EL (cell line): ENCODE data around the gene MACROD2.

Experiments
- DNase-seq: peaks from one replicate; pipeline ENCODE4 v3.0.0-alpha.2; 2016

The MACROD2 gene

DNA sequence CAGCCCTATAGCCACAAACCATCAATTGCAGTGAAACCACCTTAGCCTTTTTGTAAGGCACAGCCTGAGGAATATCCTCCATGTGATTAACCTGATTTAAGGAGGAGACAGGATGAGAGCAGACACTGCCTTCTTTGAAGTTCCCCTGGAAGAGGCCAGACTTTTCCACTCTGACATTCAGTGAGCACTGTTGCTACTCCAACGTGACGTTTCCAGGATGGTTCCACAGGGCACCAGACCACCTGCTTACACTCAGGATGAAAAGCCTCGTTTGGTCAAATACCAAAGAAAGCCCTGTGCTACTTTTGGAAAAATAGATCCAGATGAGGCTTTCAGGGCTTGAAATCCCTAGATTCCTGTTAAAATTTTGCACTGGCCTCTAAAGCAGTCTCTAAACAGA is 1444.2 kb downstream of the MACROD2 start:
- DNase-seq = no peak

DNA sequence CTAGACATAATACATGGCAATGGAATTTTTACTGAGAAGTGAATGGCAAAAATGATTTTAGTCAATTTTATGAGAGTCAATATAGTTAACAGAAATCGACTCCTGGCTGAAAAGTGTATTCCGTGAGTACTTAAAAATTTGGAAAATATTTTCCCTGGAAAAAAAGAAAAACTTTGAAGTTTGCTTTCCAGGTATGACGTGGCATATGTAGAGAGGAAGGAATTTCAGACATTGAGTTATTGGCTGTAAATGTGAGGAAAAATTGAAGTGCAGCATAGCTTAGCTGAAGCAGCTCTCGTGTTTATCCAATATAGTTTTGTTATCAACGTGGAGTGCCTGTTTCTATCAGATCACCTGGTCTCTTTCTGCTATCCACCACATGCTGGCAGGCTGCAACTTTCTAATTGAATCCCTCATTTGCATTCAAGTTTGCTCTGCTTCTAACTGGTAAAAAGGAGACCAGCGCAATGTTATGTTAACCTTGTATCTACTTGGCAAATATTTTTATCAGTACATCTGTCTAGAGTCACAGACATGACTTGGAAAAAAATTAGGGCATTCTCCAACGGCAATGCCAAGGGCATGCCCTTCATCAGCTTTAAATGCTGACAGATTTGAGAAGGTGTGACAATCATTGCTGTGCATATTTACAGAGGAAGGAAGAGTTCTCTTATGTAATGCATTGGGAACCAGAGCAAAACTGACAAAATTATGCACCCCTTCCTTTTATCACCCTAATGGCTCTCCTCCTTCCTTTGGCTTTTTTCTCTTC is 1444.9 kb downstream of the MACROD2 start:
- no peak for DNase-seq

DNA sequence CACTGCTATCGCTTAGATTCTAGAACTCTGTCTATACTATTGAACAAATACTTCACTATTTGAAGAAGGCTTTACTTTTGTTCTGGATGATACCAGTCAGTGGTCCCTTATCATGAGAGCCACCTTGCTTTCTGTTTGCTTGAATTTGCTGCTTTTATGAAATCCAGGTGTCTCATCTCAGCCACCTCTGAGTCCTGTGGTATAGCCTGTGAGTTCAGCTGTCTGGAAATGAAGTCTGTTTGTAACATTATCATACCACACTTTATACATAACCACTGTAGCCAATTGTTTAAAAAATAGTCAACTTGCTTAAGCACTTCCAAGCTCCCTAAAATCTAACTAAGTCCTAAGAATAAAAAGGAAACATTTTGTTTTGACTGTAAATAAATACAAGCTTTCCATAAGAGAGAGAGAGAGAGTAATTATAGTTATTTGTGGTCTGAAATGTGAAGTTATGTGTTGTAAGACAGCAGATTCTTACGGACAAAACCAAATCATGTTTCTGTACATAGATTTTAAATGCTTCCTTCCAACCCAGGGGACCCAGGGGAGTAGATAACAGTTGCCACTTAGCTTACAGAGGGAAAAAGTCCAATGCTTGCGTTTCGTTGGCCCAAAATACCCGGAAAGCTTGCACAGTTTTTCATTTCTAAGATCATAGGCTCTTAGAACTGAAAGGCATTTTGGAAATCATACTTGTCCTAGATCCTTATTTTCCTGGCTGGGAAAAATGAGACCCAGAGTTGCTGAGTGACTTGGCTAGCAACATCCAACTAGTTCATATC is 1449.9 kb downstream of the MACROD2 start:
- no peak for DNase-seq

DNA sequence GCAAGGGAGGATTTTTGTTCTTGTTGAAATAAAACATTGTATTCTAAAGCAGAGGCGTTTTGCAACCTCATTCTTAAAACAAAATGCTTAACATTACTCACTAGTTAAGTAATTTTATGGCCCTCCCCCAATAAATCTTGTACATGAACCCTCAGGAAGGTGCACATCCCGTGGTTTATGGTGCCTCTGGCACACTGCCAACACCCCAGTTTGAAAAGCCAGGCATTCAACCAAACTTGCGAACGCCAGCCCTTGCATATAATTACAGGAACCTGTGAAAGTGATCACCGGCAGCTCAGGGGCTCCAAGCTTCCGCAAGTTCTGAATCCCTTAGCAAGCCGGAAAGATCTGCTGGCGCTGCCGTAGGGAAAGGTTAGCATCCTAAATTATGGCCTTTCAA is 1451.1 kb downstream of the MACROD2 start:
- DNase-seq = no peak

GRCh38 chr20:15447549-15447948 is 1452.2 kb downstream of the MACROD2 start:
- DNase-seq = no peak

GRCh38 chr20:15449061-15449460 is 1453.7 kb downstream of the MACROD2 start:
- no peak for DNase-seq

DNA sequence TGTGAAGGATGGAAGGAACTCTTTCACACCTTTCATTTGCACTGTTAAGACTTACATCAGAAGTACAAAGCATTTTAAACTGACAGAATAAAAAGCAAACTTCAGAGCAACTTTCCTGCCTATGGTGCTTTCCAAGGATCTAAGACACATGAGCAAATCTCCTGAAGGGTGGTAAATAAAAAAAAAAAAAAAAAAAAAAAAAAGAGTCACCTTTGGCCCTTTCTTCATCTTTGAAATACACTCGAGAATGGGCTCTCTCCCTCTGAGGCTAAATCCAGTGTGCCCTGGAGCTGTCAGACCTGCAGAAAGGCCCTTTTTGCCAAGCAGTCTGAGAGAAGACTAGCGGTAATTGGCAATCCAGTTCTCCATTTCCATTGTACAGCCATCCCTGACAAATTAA is 1455.9 kb downstream of the MACROD2 start:
- no peak for DNase-seq

DNA sequence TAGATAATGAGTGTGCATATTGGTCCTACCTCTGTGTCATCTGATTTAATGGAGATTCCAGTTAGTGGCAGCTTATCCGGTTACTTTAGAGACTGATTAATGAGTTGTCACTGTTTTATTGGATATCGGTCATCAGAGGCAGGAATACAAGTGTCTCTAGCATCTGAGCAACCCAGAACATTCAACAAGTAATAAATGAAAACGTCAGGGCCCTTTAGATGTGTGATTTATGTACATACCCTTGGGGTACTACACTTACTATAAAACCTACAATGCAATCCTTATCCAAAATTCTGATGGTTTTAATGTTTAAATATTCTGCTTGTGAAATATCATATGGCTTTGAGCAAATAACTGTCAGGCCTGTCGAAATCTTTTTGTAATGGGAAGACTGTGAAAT is 1460.0 kb downstream of the MACROD2 start:
- DNase-seq = no peak

DNA sequence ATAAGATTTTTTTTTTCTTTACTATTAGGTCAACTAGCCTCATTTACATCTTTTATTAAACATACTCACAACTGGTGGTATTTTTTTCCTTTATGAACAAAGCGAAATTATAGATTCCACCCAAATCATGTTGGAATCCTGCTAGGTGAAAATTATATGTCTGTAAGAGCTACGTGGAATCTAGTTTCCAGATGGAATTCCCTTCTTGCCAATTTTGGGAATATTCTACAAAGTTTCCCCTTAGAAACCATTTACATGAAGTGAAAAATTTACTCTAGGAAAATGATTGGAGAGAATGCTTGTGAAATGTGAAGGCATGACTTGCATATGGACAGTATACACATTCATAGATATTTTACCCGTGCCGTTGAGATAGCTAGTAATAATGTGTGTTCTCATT is 1466.6 kb downstream of the MACROD2 start:
- DNase-seq = no peak

- peak; percentile 14 for DNase-seq
Observed at GRCh38 chr20:15475483-15475882, 1480.2 kb downstream of the MACROD2 start.

GRCh38 chr20:15476186-15476585 is 1480.9 kb downstream of the MACROD2 start:
- DNase-seq = peak; percentile 2

- DNase-seq = no peak
Observed at GRCh38 chr20:15476781-15477180, 1481.5 kb downstream of the MACROD2 start.

- DNase-seq = no peak
Observed at GRCh38 chr20:15482525-15482924, 1487.2 kb downstream of the MACROD2 start.

- no peak for DNase-seq
Observed at GRCh38 chr20:15485519-15485918, 1490.2 kb downstream of the MACROD2 start.

GRCh38 chr20:15487030-15487429 is 1491.7 kb downstream of the MACROD2 start:
- peak; percentile 68 for DNase-seq

- peak; percentile 1 for DNase-seq
Observed at GRCh38 chr20:15487682-15488081, 1492.4 kb downstream of the MACROD2 start.

DNA sequence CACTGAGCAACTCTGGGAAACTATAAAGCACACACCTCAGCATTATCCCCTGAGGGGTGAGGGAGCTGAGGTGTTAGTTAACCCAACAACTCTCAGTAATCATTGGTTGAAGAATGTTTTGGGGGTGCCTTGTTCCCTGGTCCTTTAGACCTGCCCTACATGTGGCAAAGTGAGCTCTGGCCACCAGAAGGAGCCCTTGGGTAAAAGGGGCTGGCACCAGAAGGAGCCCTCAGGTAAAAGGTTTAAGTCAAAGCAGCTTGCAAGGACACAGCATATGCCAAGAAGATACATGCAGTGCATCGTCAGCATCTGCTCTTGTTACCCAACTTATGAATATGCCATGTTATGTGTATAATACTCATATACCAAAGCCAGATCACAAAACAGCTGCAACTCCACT is 1496.3 kb downstream of the MACROD2 start:
- peak; percentile 2 for DNase-seq

GRCh38 chr20:15494851-15495250 is 1499.5 kb downstream of the MACROD2 start:
- DNase-seq = no peak

DNA sequence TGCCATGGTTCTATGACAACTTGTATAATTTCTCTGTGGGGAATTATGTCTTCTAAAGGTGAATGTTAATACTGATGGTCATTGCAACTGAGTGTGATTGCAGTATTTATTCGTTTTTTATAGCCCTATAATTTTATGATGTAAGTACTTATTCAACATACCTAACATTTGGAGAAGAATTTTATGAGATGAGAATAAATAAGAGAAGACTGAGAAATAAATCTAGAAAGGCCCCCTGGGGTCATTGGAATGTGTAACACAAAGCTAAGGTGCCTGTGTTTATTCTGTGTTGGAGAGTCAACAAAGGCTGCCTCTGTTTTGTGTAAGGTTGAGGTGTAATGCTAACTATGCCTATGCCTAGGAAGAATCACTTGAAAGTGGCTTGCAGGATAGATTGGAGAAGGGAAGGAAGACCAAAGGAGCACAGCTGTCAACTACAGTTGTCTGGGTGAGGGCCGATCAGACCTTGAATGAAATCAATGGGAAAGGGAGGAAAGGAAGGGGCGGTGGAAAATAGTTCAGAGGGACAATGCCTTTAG is 1501.3 kb downstream of the MACROD2 start:
- DNase-seq = no peak

DNA sequence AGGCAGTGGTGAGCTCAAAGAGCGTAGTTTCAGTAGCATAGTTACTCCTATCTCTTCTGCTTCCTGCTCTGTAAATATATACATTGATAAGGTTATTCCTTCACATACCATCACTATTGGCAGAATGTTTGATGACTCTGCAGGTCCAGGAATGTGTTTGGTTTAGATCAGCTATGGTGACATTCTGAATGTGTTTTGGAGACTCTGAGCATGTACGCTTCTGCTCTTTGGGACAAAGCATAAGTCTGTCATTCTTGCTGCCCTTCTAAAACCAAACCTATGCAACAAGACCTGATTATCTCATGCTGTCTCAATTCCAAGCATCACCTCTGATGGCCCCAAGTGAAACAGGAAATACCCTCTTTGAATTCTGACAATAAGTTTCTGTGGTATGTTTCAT is 1503.6 kb downstream of the MACROD2 start:
- no peak for DNase-seq

DNA sequence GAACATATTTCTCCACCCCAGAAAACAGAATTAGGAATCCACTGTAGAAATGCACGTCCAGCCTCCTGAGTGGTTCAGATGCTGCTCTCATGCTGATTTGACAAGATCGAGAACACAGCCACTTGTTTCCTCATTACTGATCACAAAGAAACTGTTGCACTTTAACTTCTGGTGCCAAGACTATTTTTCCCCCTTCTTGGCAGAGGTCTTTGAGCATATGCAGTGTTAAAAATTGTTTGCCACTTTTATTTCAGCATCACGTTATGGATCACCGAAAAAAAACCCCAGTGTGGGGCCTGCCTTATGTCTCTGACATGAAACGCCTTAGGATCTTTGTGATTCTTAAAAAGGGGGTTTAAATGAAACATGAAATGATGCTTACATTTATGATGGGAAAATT is 1511.0 kb downstream of the MACROD2 start:
- DNase-seq = no peak

DNA sequence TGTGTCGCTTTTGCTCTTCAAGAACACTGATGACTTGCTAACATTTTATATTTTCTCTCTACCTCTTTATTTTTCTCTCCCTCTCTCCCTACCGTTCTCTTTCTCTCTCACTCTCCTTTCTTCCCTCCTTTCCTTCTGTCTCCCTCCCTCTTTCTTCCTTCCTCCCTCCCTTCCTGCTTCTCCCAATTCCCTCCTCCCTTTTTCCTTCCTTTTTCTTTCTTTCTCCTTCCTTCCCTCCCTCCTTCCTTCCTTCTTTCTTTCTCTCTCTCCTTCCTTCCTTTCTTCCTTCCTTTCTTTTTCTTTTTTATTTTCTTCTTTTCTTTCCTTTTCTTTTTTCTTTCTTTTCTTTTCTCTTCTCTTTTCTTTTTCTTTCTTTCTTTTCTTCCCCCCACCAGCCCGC is 1511.8 kb downstream of the MACROD2 start:
- no peak for DNase-seq

- DNase-seq = no peak
Observed at GRCh38 chr20:15511551-15511950, 1516.2 kb downstream of the MACROD2 start.

DNA sequence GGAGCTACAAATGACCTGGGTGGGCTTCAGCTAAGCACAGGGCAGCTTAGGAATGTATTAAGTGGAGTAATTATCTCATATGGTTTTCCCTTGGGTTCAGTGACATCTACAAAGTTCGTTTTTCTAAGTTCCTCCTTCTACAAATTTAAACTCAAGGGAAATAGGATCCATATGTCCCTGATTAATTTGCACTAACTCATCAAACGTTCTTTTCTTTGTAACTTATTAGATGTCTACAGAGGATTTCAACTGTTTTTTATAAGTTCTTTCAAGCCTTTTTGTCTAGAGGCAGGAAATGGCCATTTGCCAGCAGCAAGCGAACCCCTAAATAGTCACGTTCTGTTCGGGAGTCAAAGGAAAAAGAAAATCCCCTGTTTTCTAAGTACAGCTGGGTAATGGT is 1517.6 kb downstream of the MACROD2 start:
- no peak for DNase-seq
